ENCODE results near the gene NUF2. TPM values are rescaled to one million over a fixed set of nuclear protein-coding genes. Genes with fewer than 3 reads are reported as not detected.

The NUF2 gene
- total and polyA plus RNA-seq, 8 donors: 1.1 to 23.7 (median 5.2) TPM; not detected in 1

GRCh38 chr1:163295949-163296348 lies 25.8 kb upstream of the NUF2 start:
- H3K9me3 ChIP-seq: no peaks in the 10 kb centered on the region
- DNase-seq: no peak
- no peak overlapping the region for H3K4me3 ChIP-seq
- intact Hi-C loops (cut with DNase I; ENCODE audit: low total_unique reads): no loop called here
- no peak overlapping the region for H3K27ac ChIP-seq
- 87 to 95% (median 92%) methylated on average over 2 of the region's 2 CpGs for WGBS, 5 donors
- H3K4me1 ChIP-seq: no peaks in the 10 kb centered on the region
- H3K27me3 ChIP-seq: no peaks in the 10 kb centered on the region
- TF ChIP-seq CTCF (IDR thresholded peaks at IDR 0.05) (no peak), EP300 (IDR thresholded peaks at IDR 0.05) (no peak), POLR2A (IDR thresholded peaks at IDR 0.05) (no peak), POLR2AphosphoS5 (IDR thresholded peaks at IDR 0.05) (no peak)
- peaks cover 0 to 14% (median 8%) of the 10 kb centered on the region in 4 donors for H3K36me3 ChIP-seq

DNA sequence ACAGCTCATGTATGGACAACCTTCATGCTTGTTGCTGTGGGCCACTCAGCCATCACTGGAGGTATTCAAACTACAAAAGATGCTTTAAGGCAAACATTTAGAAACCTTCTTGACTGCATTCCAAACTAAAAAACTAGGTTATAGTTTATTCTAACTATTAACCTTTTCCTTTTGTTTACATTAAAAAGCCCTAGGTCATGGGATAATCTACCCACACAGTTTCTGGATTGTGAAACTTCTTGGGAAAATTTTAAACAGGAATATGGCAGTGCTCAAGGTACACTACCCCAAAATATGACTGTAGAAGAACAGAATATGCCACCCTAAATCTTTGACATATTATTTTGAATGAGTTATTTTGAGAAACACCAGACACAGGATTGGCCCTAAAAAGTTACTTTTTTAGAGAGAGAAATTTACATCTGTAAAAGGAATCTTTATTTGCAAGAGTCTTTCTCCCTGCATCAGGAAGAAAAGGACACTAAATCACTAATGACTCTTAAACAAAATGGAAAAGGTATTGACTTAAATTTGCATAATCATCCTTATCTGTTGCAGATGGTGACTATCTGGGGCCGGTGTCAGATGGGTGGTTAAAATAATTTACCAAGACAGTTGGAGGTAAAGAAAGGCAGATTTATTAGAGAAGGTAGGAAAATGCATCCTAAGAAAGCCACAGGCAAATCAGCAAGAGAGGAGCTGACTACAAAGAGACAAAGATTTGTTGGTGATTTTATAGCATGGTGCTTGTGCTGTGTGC lies 25.1 kb upstream of the NUF2 start:
- no peak for TF ChIP-seq CTCF (IDR thresholded peaks at IDR 0.05)
- TF ChIP-seq EP300 (IDR thresholded peaks at IDR 0.05): no peak
- no peak for TF ChIP-seq POLR2AphosphoS5 (IDR thresholded peaks at IDR 0.05)
- no peak for TF ChIP-seq POLR2A (IDR thresholded peaks at IDR 0.05)
- no peak overlapping the region for H3K27ac ChIP-seq
- no peaks in the 10 kb centered on the region for H3K4me1 ChIP-seq
- peaks cover 0 to 21% (median 11%) of the 10 kb centered on the region in 4 donors for H3K36me3 ChIP-seq
- intact Hi-C loops (cut with DNase I; ENCODE audit: low total_unique reads): no loop called here
- no peaks in the 10 kb centered on the region for H3K9me3 ChIP-seq
- H3K27me3 ChIP-seq: no peaks in the 10 kb centered on the region
- 78 to 90% (median 84%) methylated on average over 1 of the region's 1 CpG for WGBS, 5 donors
- DNase-seq: no peak
- H3K4me3 ChIP-seq: no peak overlapping the region

DNA sequence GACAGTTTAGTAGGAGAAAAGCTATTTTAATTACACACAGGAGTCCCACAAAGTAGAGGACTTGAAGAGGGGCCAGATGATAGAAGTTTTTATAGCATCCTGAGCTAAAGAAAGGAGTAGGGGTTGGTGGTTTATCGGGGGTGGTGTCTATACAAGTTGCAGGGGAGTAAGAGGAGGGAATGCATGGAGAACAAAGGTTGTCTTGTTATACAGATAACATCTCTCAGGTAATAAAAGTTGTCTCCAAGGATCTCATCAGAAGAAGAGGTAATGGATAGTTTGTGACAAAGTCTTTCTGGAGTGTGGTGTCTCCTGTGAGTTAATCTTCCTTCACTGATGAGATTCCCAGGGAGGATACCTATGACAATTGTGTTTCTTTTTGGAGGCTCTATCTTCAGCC lies 23.4 kb upstream of the NUF2 start:
- Histone ChIP-seq H3K27me3 (no peaks in the 10 kb centered on the region), H3K9me3 (no peaks in the 10 kb centered on the region), H3K4me3 (no peak overlapping the region), H3K4me1 (no peaks in the 10 kb centered on the region), H3K27ac (no peak overlapping the region), H3K36me3 (peaks cover 0 to 21% (median 11%) of the 10 kb centered on the region in 4 donors)
- DNase-seq: no peak
- 45 to 85% (median 50%) methylated on average over 1 of the region's 1 CpG for WGBS, 5 donors
- TF ChIP-seq CTCF (IDR thresholded peaks at IDR 0.05): no peak
- TF ChIP-seq POLR2A (IDR thresholded peaks at IDR 0.05): no peak
- TF ChIP-seq EP300 (IDR thresholded peaks at IDR 0.05): no peak
- no peak for TF ChIP-seq POLR2AphosphoS5 (IDR thresholded peaks at IDR 0.05)
- intact Hi-C loops (cut with DNase I; ENCODE audit: low total_unique reads): no loop called here

DNA sequence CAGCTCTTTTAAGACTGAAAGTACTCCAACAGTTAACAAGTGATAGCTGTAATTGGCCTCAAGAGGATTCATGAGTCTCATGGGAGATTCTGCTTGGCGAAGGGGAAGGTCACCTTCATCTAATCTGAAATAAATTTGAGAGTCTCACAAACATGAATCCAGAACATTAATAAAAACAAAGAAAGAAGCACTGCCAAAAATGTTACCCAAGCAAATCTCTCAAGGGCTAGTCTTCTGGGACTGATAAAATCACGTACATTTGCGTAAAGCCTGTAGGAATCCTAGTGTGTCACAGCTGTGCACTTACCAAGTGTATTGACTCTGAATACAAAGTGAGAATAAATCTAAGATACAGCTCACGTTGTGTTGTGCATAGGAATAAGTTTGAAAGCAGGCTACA lies 21.2 kb upstream of the NUF2 start:
- peaks cover 0 to 43% (median 17%) of the 10 kb centered on the region in 4 donors for H3K36me3 ChIP-seq
- no peaks in the 10 kb centered on the region for H3K4me1 ChIP-seq
- intact Hi-C loops (cut with DNase I; ENCODE audit: low total_unique reads): no loop called here
- no peak overlapping the region for H3K4me3 ChIP-seq
- H3K27me3 ChIP-seq: no peaks in the 10 kb centered on the region
- WGBS, 5 donors: 79 to 90% (median 82%) methylated on average over 4 of the region's 4 CpGs
- H3K9me3 ChIP-seq: no peaks in the 10 kb centered on the region
- no peak overlapping the region for H3K27ac ChIP-seq
- no peak for TF ChIP-seq POLR2AphosphoS5 (IDR thresholded peaks at IDR 0.05)
- no peak for TF ChIP-seq POLR2A (IDR thresholded peaks at IDR 0.05)
- no peak for DNase-seq

GRCh38 chr1:163303561-163303960 lies 18.2 kb upstream of the NUF2 start:
- intact Hi-C loops (cut with DNase I; ENCODE audit: low total_unique reads): no loop called here
- 90 to 98% (median 95%) methylated on average over 5 of the region's 5 CpGs for WGBS, 5 donors

More at GRCh38 chr1:163303561-163303960, 18.2 kb upstream of the NUF2 start:
- H3K4me1 ChIP-seq: no peaks in the 10 kb centered on the region
- DNase-seq: no peak
- no peak overlapping the region for H3K4me3 ChIP-seq
- H3K9me3 ChIP-seq: no peaks in the 10 kb centered on the region
- H3K36me3 ChIP-seq: peaks cover 0 to 45% (median 19%) of the 10 kb centered on the region in 4 donors
- no peaks in the 10 kb centered on the region for H3K27me3 ChIP-seq
- H3K27ac ChIP-seq: no peak overlapping the region
- TF ChIP-seq POLR2AphosphoS5 (IDR thresholded peaks at IDR 0.05) (no peak), POLR2A (IDR thresholded peaks at IDR 0.05) (no peak), EP300 (IDR thresholded peaks at IDR 0.05) (no peak), CTCF (IDR thresholded peaks at IDR 0.05) (no peak)
